GM23338 (cell line): ENCODE measurements around the gene NDUFB2.

Experiments used
- CREB1 ChIP-seq: fragments of 250-450 bp; sonication (Bioruptor Pico); IDR thresholded peaks from 2 replicates; pipeline ENCODE4 v1.5.0; 2020; ENCODE audit warnings: low read depth, mild to moderate bottlenecking, moderate library complexity
- EZH2 ChIP-seq: fragments of 200-600 bp; sonication (generic); IDR thresholded peaks from one replicate; pipeline ENCODE4 v1.8.0; 2017; ENCODE audit warnings: antibody characterized with exemption, mild to moderate bottlenecking, low read depth; ENCODE audit not compliant: unreplicated experiment
- EZH2phosphoT487 ChIP-seq: fragments of 200-600 bp; sonication (generic); IDR thresholded peaks from one replicate; pipeline ENCODE4 v1.8.1; 2018; ENCODE audit warnings: antibody characterized with exemption; ENCODE audit not compliant: unreplicated experiment
- JUNB ChIP-seq: IDR thresholded peaks from one replicate; pipeline ENCODE4 v1.6.1; 2016; ENCODE audit warnings: antibody characterized with exemption; ENCODE audit not compliant: unreplicated experiment
- POLR2AphosphoS5 ChIP-seq: IDR thresholded peaks from 2 replicates; pipeline ENCODE4 v1.6.1; 2016; ENCODE audit warnings: antibody characterized with exemption, low read depth
- TF ChIP-seq, protein P1 (sequence below), 2 experiments: fragments of 200-600 bp in 1 of 2; sonication (generic) in 1 of 2; conservative IDR thresholded peaks; 2 replicates each; pipeline versions ENCODE4 v1.5.1 to v1.6.1; 2016 to 2017; ENCODE audit warnings: antibody characterized with exemption in 2 of 2, low read depth in 2 of 2, mild to moderate bottlenecking in 2 of 2, moderate library complexity in 1 of 2

DNA sequence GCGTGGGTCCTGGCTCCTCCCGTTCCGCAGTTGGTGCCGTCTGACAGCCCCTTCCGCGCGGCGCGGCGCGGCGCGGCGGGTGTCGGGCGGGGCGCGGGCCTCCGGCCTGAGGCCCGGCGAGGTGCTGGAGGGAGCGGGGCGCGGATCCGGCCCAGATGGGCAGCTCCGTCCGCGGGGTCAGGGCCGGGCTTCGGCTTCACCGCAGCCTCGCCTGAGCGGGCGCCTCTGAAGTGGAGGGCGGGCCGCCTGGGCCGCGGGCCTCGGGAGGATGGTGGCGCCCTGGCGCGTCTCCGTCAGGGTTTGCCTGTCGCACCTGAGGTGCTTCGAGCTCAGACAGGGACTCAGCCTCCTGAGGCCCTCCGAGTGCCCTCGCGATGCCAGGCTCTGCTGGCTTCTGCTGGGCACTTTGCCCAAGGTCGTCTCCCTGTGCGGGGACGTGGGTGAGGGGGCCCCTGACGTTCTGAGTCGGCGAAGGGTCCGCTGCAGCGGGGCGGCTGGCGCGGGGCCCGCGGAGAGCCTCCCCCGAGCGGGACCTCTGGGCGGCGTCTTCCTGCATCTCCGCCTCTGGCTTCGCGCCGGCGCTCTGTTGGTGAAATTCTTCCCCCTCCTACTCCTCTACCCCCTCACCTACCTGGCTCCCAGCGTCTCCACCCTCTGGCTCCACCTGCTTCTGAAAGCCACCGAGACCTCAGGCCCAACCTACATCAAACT lies 23.3 kb upstream of the NDUFB2 start:
- TF ChIP-seq, protein P1, sequence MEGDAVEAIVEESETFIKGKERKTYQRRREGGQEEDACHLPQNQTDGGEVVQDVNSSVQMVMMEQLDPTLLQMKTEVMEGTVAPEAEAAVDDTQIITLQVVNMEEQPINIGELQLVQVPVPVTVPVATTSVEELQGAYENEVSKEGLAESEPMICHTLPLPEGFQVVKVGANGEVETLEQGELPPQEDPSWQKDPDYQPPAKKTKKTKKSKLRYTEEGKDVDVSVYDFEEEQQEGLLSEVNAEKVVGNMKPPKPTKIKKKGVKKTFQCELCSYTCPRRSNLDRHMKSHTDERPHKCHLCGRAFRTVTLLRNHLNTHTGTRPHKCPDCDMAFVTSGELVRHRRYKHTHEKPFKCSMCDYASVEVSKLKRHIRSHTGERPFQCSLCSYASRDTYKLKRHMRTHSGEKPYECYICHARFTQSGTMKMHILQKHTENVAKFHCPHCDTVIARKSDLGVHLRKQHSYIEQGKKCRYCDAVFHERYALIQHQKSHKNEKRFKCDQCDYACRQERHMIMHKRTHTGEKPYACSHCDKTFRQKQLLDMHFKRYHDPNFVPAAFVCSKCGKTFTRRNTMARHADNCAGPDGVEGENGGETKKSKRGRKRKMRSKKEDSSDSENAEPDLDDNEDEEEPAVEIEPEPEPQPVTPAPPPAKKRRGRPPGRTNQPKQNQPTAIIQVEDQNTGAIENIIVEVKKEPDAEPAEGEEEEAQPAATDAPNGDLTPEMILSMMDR (conservative IDR thresholded peaks at IDR 0.05; ENCODE audit: low read depth in 2 of 2): no peak
- TF ChIP-seq CREB1 (CRISPR knock-in tag) (no peak), JUNB (no peak), EZH2 (no peak), POLR2AphosphoS5 (peak; percentile 49; the same call in 1 of the 2 replicates), EZH2phosphoT487 (no peak)
